Panc1 (cell line): Measurements from ENCODE around the gene EHMT2. TPM values are rescaled to one million over a fixed set of nuclear protein-coding genes. Genes with fewer than 3 reads are reported as not detected.
A peak's percentile ranks its signal among the peaks of the same experiment; 100 is the strongest.

Experiments used
- ATAC-seq: fragments of 200-7000 bp; cut with Tn5 transposase; 2 replicates; pipeline ENCODE4 v1.9.1; 2020; ENCODE audit warnings: mild to moderate bottlenecking, moderate library complexity
- BruUV-seq: library from RNA; stranded (reverse); fragments of 400-500 nt; replicated peaks from 2 replicates; lab custom pipeline; 2021; lab: Mats Ljungman, UMichigan
- CTCF ChIA-PET: fragments of 300-600 bp; sonication (Branson Sonifier 250); formaldehyde crosslinking; loops from one replicate; lab custom pipeline; 2022; ENCODE audit warnings: antibody characterized with exemption; lab: Charles Lee
- POLR2A ChIA-PET: fragments of 300-600 bp; sonication (Branson Sonifier 250); formaldehyde crosslinking; loops from one replicate; lab custom pipeline; 2022; ENCODE audit warnings: antibody characterized with exemption; lab: Charles Lee
- DNase-seq: peaks from one replicate; pipeline ENCODE4 v3.0.0-alpha.2; 2010; ENCODE audit warnings: low read depth, low spot score
- H3K27ac ChIP-seq: 2 replicates; pipeline ENCODE4 v1.5.1; 2011; ENCODE audit warnings: mild to moderate bottlenecking, low read length, inconsistent platforms
- H3K27me3 ChIP-seq: fragments of 200-500 bp; sonication (Bioruptor generic); 2 replicates; pipeline ENCODE4 v1.6.0; 2014; ENCODE audit warnings: low read length, inconsistent platforms; ENCODE audit not compliant: control insufficient read depth, insufficient read depth
- H3K36me3 ChIP-seq: fragments of 200-500 bp; sonication (Bioruptor generic); 2 replicates; pipeline ENCODE4 v1.5.1; 2014; ENCODE audit warnings: inconsistent platforms, mild to moderate bottlenecking, low read length, moderate library complexity; ENCODE audit not compliant: control insufficient read depth, insufficient read depth
- H3K4me1 ChIP-seq: 2 replicates; pipeline ENCODE4 v1.5.1; 2011; ENCODE audit warnings: inconsistent platforms, mild to moderate bottlenecking, low read length, moderate library complexity; ENCODE audit not compliant: control insufficient read depth, insufficient read depth
- H3K4me3 ChIP-seq, 2 experiments: 2 replicates each; pipeline ENCODE4 v1.5.1; 2011 to 2012; ENCODE audit warnings: low read depth in 2 of 2, low read length in 2 of 2, mild to moderate bottlenecking in 2 of 2, inconsistent platforms in 1 of 2, moderate library complexity in 1 of 2
- H3K9me3 ChIP-seq: fragments of 200-500 bp; sonication (Bioruptor generic); 2 replicates; pipeline ENCODE4 v1.5.1; 2014; ENCODE audit warnings: low read depth, mild to moderate bottlenecking, inconsistent platforms, low read length, moderate library complexity; ENCODE audit not compliant: control insufficient read depth, insufficient read depth
- CTCF ChIP-seq: fragments of 450-650 bp; IDR thresholded peaks from 2 replicates; pipeline ENCODE4 v1.5.1; 2017; ENCODE audit warnings: mild to moderate bottlenecking
- POLR2AphosphoS5 ChIP-seq: IDR thresholded peaks from 2 replicates; pipeline ENCODE4 v1.6.1; 2012; ENCODE audit warnings: mild to moderate bottlenecking, low read depth, low read length, moderate library complexity
- REST ChIP-seq, 2 experiments: IDR thresholded peaks; 2 replicates each; pipeline ENCODE4 v1.6.1; 2011 to 2012; ENCODE audit warnings: low read depth in 2 of 2, control low read depth in 1 of 2, low read length in 1 of 2, mild to moderate bottlenecking in 1 of 2, moderate library complexity in 1 of 2; ENCODE audit not compliant: insufficient read depth in 1 of 2
- SIN3A ChIP-seq: IDR thresholded peaks from 2 replicates; pipeline ENCODE4 v1.6.1; 2012; ENCODE audit warnings: low read depth, mild to moderate bottlenecking, low read length, moderate library complexity, borderline replicate concordance; ENCODE audit not compliant: insufficient read depth
- TCF7L2 ChIP-seq: IDR thresholded peaks from 2 replicates; pipeline ENCODE4 v1.6.1; 2011; ENCODE audit warnings: mild to moderate bottlenecking, low read depth, low read length, inconsistent platforms
- in situ Hi-C: cut with HindIII; loops from 2 replicates; pipeline ENCODE4 v1.10.0; 2016; ENCODE audit warnings: low sequenced_read_pairs, low pct_unique_long_range_greater_than_20kb
- intact Hi-C: fragments of 100-400 bp; cut with micrococcal nuclease; formaldehyde crosslinking; loops from one replicate; pipeline ENCODE4 v1.10.0; 2022; ENCODE audit not compliant: unreplicated experiment
- total RNA-seq: library from RNA; stranded (reverse); gene quantifications from one replicate; pipeline ENCODE4 v1.2.1, GENCODE V29; 2021; ENCODE audit not compliant: unreplicated experiment

Gene EHMT2
- total RNA-seq, 1 experiment from 2014 or later: 60.4 TPM

- ATAC-seq (no peak), DNase-seq (no peak)
- no peaks in the 10 kb centered on the region for H3K9me3 ChIP-seq
- intact Hi-C loops (no loop called here), in situ Hi-C loops (no loop called here)
- no peak overlapping the region for H3K27ac ChIP-seq
- H3K4me3 ChIP-seq: no peak overlapping the region
- ChIA-PET POLR2A (no interaction called here), CTCF (no interaction called here)
- no TSS peak for BruUV-seq
- H3K4me1 ChIP-seq: peaks cover 21% of the 10 kb centered on the region
- TF ChIP-seq REST (IDR thresholded peaks at IDR 0.05; ENCODE audit: insufficient read depth in 1 of 2, low read depth in 2 of 2, low read length in 1 of 2) (no peak), SIN3A (no peak), POLR2AphosphoS5 (no peak), CTCF (no peak), TCF7L2 (no peak)
- H3K27me3 ChIP-seq: no peaks in the 10 kb centered on the region
- no peaks in the 10 kb centered on the region for H3K36me3 ChIP-seq
Observed at GRCh38 chr6:31880616-31881015, 16.9 kb downstream of the EHMT2 start.

- peaks cover 26% of the 10 kb centered on the region for H3K4me1 ChIP-seq
- H3K27me3 ChIP-seq: no peaks in the 10 kb centered on the region
- POLR2A ChIA-PET: no interaction called here
- no peaks in the 10 kb centered on the region for H3K36me3 ChIP-seq
- no peaks in the 10 kb centered on the region for H3K9me3 ChIP-seq
- CTCF ChIA-PET: no interaction called here
- ATAC-seq (no peak), DNase-seq (no peak)
- intact Hi-C loops: no loop called here
- TF ChIP-seq REST (IDR thresholded peaks at IDR 0.05; ENCODE audit: insufficient read depth in 1 of 2, low read depth in 2 of 2, low read length in 1 of 2) (no peak), CTCF (no peak), SIN3A (no peak), TCF7L2 (no peak), POLR2AphosphoS5 (no peak)
- in situ Hi-C loops: no loop called here
- BruUV-seq: TSS peak; percentile 98
- H3K4me3 ChIP-seq: no peak overlapping the region
- H3K27ac ChIP-seq: no peak overlapping the region
Observed at GRCh38 chr6:31879901-31880300, 17.6 kb downstream of the EHMT2 start.
